Ovary (tissue), 9 donors: ENCODE measurements around the gene PRRT4. TPM values are rescaled to one million over a fixed set of nuclear protein-coding genes. Genes with fewer than 3 reads are reported as not detected.

Experiments used
- DNase-seq, 5 donors: peaks; one replicate each; pipeline ENCODE4 v3.0.0-alpha.2; 2019 to 2020
- H3K27ac ChIP-seq, 2 donors: fragments of 200-600 bp; one replicate each; pipeline versions ENCODE4 v1.5.1 to v1.8.0; 2019 to 2022
- H3K27me3 ChIP-seq: fragments of 200-600 bp; one replicate; pipeline ENCODE4 v1.8.0; 2022
- H3K36me3 ChIP-seq: fragments of 200-600 bp; sonication (generic); one replicate; pipeline ENCODE4 v1.5.1; 2019
- H3K4me1 ChIP-seq: one replicate; pipeline ENCODE4 v1.8.1; 2013; ENCODE audit warnings: mild to moderate bottlenecking, moderate library complexity; ENCODE audit not compliant: insufficient read depth
- H3K4me3 ChIP-seq: fragments of 200-600 bp; sonication (generic); one replicate; pipeline ENCODE4 v1.5.1; 2017
- H3K9me3 ChIP-seq, 2 donors: fragments of 200-600 bp in 1 of 2; sonication (generic) in 1 of 2; one replicate each; pipeline versions ENCODE4 v1.5.1 to v1.8.1; 2013 to 2019; ENCODE audit warnings: mild to moderate bottlenecking in 1 of 2, moderate library complexity in 1 of 2
- CTCF ChIP-seq, 3 donors: fragments of 450-650 bp in 2 of 3; fragments of 200-600 bp in 1 of 3; IDR thresholded peaks; one replicate each; pipeline versions ENCODE4 v1.5.1 to v1.8.0; 2016 to 2022; ENCODE audit warnings: antibody characterized with exemption in 3 of 3, mild to moderate bottlenecking in 1 of 3
- EP300 ChIP-seq: sonication (generic); formaldehyde crosslinking; IDR thresholded peaks from one replicate; pipeline ENCODE4 v1.6.1; 2017; ENCODE audit warnings: antibody characterized with exemption
- POLR2A ChIP-seq: fragments of 450-650 bp; IDR thresholded peaks from one replicate; pipeline ENCODE4 v1.6.1; 2017; ENCODE audit warnings: antibody characterized with exemption, mild to moderate bottlenecking, moderate library complexity
- WGBS, 3 donors: extraction: QIAGEN DNeasy Blood & Tissue Kit in 1 of 3; methylation state at CpG; one replicate each; pipeline versions ENCODE4 v1.1.5 to v1.1.7; 2013 to 2017; 5-methylcytosine and 5-hydroxymethylcytosine counted together
- intact Hi-C, 4 donors: fragments of 100-400 bp; cut with DNase I; formaldehyde crosslinking; loops; one replicate each; pipeline versions ENCODE4 v1.11.0 to v1.15.1; 2022 to 2023
- polyA plus RNA-seq, 2 donors: library from polyadenylated mRNA; stranded (reverse); fragments of 200-250 nt in 1 of 2; fragments of 350-450 nt in 1 of 2; fragmentation: Illumina TruSeq in 1 of 2; extraction: RNeasy Lipid Tissue Mini Kit (QIAGEN cat#74804) in 1 of 2; gene quantifications; one replicate each; pipeline ENCODE4 v1.2.3, GENCODE V29; 2013 to 2014
- small RNA-seq: library from RNA; depleted of rRNA; stranded (forward); fragments of <200 nt; gene quantifications from one replicate; pipeline ENCODE3, GENCODE V24; 2016
- total RNA-seq, 7 donors: library from RNA; depleted of rRNA in 2 of 7; stranded (reverse); fragments of >200 nt in 2 of 7; fragmentation: NEBNext Ultra II Directional in 3 of 7; extraction: Animal tissue kit (Norgen Biotek cat#: 25700) in 3 of 7; gene quantifications; one replicate each; pipeline versions ENCODE4 v1.1.0 to v1.2.4, GENCODE V29; 2016 to 2023
- donor health status: DM: no; HTN: no; CAD: no; lungs with moderate emphysema.
- donor health status: DM: no; HTN: no; CAD: no.
- donor health status: Bipolar disorder and iron deficiency.
- donor health status: DM: yes; HTN: yes; CAD: no.
- donor health status: DM: no; HTN: no; CAD: no.
- donor health status: DM: yes; HTN: yes; CAD: no.

PRRT4 gene
- total and polyA plus RNA-seq, 9 donors, result 0.11 to 1.2 (median 0.74) TPM

- no peaks in the 10 kb centered on the region for H3K4me1 ChIP-seq
- TF ChIP-seq POLR2A, result no peak
- 83 to 94% (median 83%) methylated on average over 2 of the region's 2 CpGs for WGBS, 3 donors
- no peaks in the 10 kb centered on the region for H3K36me3 ChIP-seq
- H3K9me3 ChIP-seq, result no peaks in the 10 kb centered on the region
- DNase-seq, result no peak
- intact Hi-C loops, result no loop called here
- H3K4me3 ChIP-seq, result no peak overlapping the region
- H3K27ac ChIP-seq, result no peak overlapping the region
- no peaks in the 10 kb centered on the region for H3K27me3 ChIP-seq
These were observed 54.4 kb downstream of the PRRT4 start for GRCh38 chr7:128307061-128307460.

GRCh38 chr7:128304212-128304611, 57.3 kb downstream of the PRRT4 start:
- 91 to 100% (median 94%) methylated on average over 1 of the region's 1 CpG for WGBS, 3 donors
- Histone ChIP-seq H3K9me3 (no peaks in the 10 kb centered on the region), H3K36me3 (no peaks in the 10 kb centered on the region), H3K4me3 (no peak overlapping the region), H3K4me1 (no peaks in the 10 kb centered on the region), H3K27ac (no peak overlapping the region), H3K27me3 (no peaks in the 10 kb centered on the region)
- DNase-seq, result no peak
- intact Hi-C loops, result no loop called here
- TF ChIP-seq EP300 (no peak), POLR2A (no peak), CTCF (IDR thresholded peaks at IDR 0.05) (no peak)

GRCh38 chr7:128303643-128304042, 57.8 kb downstream of the PRRT4 start:
- H3K9me3 ChIP-seq, result no peaks in the 10 kb centered on the region
- no peak for TF ChIP-seq EP300
- TF ChIP-seq CTCF (IDR thresholded peaks at IDR 0.05), result no peak
- TF ChIP-seq POLR2A, result no peak
- intact Hi-C loops, result no loop called here
- H3K4me3 ChIP-seq, result no peak overlapping the region
- H3K27ac ChIP-seq, result no peak overlapping the region
- no peaks in the 10 kb centered on the region for H3K27me3 ChIP-seq
- no peaks in the 10 kb centered on the region for H3K4me1 ChIP-seq
- no peaks in the 10 kb centered on the region for H3K36me3 ChIP-seq
- 78 to 82% (median 79%) methylated on average over 5 of the region's 5 CpGs for WGBS, 3 donors
- DNase-seq, result no peak

GRCh38 chr7:128303133-128303532, 58.4 kb downstream of the PRRT4 start:
- Histone ChIP-seq H3K36me3 (no peaks in the 10 kb centered on the region), H3K4me3 (no peak overlapping the region), H3K27ac (no peak overlapping the region), H3K4me1 (no peaks in the 10 kb centered on the region), H3K27me3 (no peaks in the 10 kb centered on the region), H3K9me3 (no peaks in the 10 kb centered on the region)
- 78 to 85% (median 81%) methylated on average over 2 of the region's 2 CpGs for WGBS, 3 donors
- DNase-seq, result no peak
- intact Hi-C loops, result no loop called here
- TF ChIP-seq CTCF (IDR thresholded peaks at IDR 0.05), result no peak
- TF ChIP-seq POLR2A, result no peak
- no peak for TF ChIP-seq EP300

- H3K27ac ChIP-seq, result no peak overlapping the region
- H3K27me3 ChIP-seq, result no peaks in the 10 kb centered on the region
- 41 to 48% (median 44%) methylated on average over 10 of the region's 10 CpGs for WGBS, 3 donors
- DNase-seq, result no peak
- TF ChIP-seq CTCF (IDR thresholded peaks at IDR 0.05), result no peak
- TF ChIP-seq EP300, result no peak
- TF ChIP-seq POLR2A, result no peak
- H3K4me3 ChIP-seq, result no peak overlapping the region
- no peaks in the 10 kb centered on the region for H3K4me1 ChIP-seq
- H3K36me3 ChIP-seq, result no peaks in the 10 kb centered on the region
- no peaks in the 10 kb centered on the region for H3K9me3 ChIP-seq
- intact Hi-C loops, result no loop called here
These were observed 59.4 kb downstream of the PRRT4 start for GRCh38 chr7:128302139-128302538.

Small RNA genes within 50 kb of the gene (small RNA-seq; reads per million reads assigned to genes)
- not detected for gene RNU7-27P

Other genes starting within 250 kb of the PRRT4 start
- under 1 TPM in 3 of 7 donors, not detected in 4; 0.12 to 0.23 (median 0.15) TPM for gene LEP, start 120.4 kb downstream of the PRRT4 start, total RNA-seq
- gene LEP, start 120.4 kb downstream of the PRRT4 start, polyA plus RNA-seq, result under 1 TPM; 0.01 to 0.87 TPM
- 10 to 100 TPM; 18.5 to 50.8 (median 35.1) TPM for gene RBM28, start 17.8 kb downstream of the PRRT4 start, total RNA-seq
- gene RBM28, start 17.8 kb downstream of the PRRT4 start, polyA plus RNA-seq, result 10 to 100 TPM; 13.6 to 28.7 TPM
- 10 to 100 TPM; 10.3 to 66.9 (median 41.4) TPM for gene IMPDH1, start 48.3 kb upstream of the PRRT4 start, total RNA-seq
- gene IMPDH1, start 48.3 kb upstream of the PRRT4 start, polyA plus RNA-seq, result 10 to 100 TPM; 16.5 to 23.3 TPM
- 10 to 100 TPM; 10.2 to 69.7 (median 32.9) TPM for gene HILPDA, start 94.2 kb upstream of the PRRT4 start, total RNA-seq
- gene HILPDA, start 94.2 kb upstream of the PRRT4 start, polyA plus RNA-seq, result 10 to 100 TPM; 18.7 to 39.0 TPM
- gene METTL2B, start 115.1 kb upstream of the PRRT4 start, total RNA-seq, result 10 to 100 TPM; 11.3 to 31.3 (median 20.3) TPM
- 10 to 100 TPM in 1 of 2 donors, 1 to 10 TPM in 1; 9.5 to 23.4 TPM for gene METTL2B, start 115.1 kb upstream of the PRRT4 start, polyA plus RNA-seq